Stimulated activated naive B cell treated with anti-CD40 and anti-IgM and Interleukin-4, amounts not matched to agents 10 μg/mL and 1 μg/mL and 100 μg/mL, for 72 hours (primary cell): Measurements from ENCODE around the gene TRAPPC8.

Source experiments
- ATAC-seq, 2 donors: fragments of 150-1000 bp; cut with Tn5 transposase; replicated peaks; 2 replicates each; pipeline ENCODE4 v1.10.0; 2021; ENCODE audit warnings: moderate library complexity in 1 of 2
- DNase-seq: peaks from one replicate; pipeline ENCODE4 v3.0.0; 2021
- H3K27ac Mint-ChIP-seq: one replicate; pipeline ENCODE4 v1.8.0; 2022; ENCODE audit warnings: mild to moderate bottlenecking, mixed read lengths
- H3K27me3 Mint-ChIP-seq, 2 donors: one replicate each; pipeline ENCODE4 v1.8.0; 2022; ENCODE audit warnings: mixed read lengths in 2 of 2
- H3K36me3 Mint-ChIP-seq, 2 donors: one replicate each; pipeline ENCODE4 v1.8.0; 2022; ENCODE audit warnings: mixed read lengths in 2 of 2, mild to moderate bottlenecking in 1 of 2
- H3K4me1 Mint-ChIP-seq, 2 donors: one replicate each; pipeline ENCODE4 v1.8.0; 2022; ENCODE audit warnings: mixed read lengths in 2 of 2, mild to moderate bottlenecking in 1 of 2
- H3K4me3 Mint-ChIP-seq, 2 donors: one replicate each; pipeline ENCODE4 v1.8.0; 2022; ENCODE audit warnings: mild to moderate bottlenecking in 2 of 2, mixed read lengths in 2 of 2, moderate library complexity in 1 of 2
- H3K9me3 Mint-ChIP-seq, 2 donors: one replicate each; pipeline ENCODE4 v1.8.0; 2022; ENCODE audit warnings: mixed read lengths in 2 of 2, mild to moderate bottlenecking in 1 of 2

Gene TRAPPC8

GRCh38 chr18:31942999-31943877 is at the start of gene TRAPPC8:
Gene TRAPPC8 (minus strand): TSS chr18:31943128. CDS start chr18:31942764, 364 bp downstream.
- H3K27me3 Mint-ChIP-seq = no peaks in the 10 kb centered on the region
- peak within 1 kb of the TSS; percentile 94 to 100 for H3K4me3 Mint-ChIP-seq
- peak within 1 kb of the TSS; percentile 100 for H3K27ac Mint-ChIP-seq
- DNase-seq (peak; percentile 93), ATAC-seq (peak; percentile 83 to 84)
- peaks cover 16 to 50% of the 10 kb centered on the region in 2 donors for H3K4me1 Mint-ChIP-seq
- no peaks in the 10 kb centered on the region for H3K9me3 Mint-ChIP-seq
- peaks cover 7 to 16% of the 10 kb centered on the region in 2 donors for H3K36me3 Mint-ChIP-seq

- H3K36me3 Mint-ChIP-seq = no peaks in the 10 kb centered on the region
- no peaks in the 10 kb centered on the region for H3K9me3 Mint-ChIP-seq
- H3K4me3 Mint-ChIP-seq = no peak overlapping the region
- no peaks in the 10 kb centered on the region for H3K27me3 Mint-ChIP-seq
- H3K4me1 Mint-ChIP-seq = peaks cover 11 to 18% of the 10 kb centered on the region in 2 donors
- peak; percentile 100 for ATAC-seq
- peak overlapping the region; percentile 49 for H3K27ac Mint-ChIP-seq
- peak; percentile 19 for DNase-seq
These were observed 47.9 kb upstream of the TRAPPC8 start for GRCh38 chr18:31990823-31991222.

- no peaks in the 10 kb centered on the region for H3K27me3 Mint-ChIP-seq
- H3K36me3 Mint-ChIP-seq = peaks cover 0 to under 1% of the 10 kb centered on the region in 2 donors
These were observed 41.0 kb upstream of the TRAPPC8 start for GRCh38 chr18:31983976-31984375.

GRCh38 chr18:31983020-31983419 is 40.1 kb upstream of the TRAPPC8 start:
- Mint-ChIP-seq H3K4me1 (no peaks in the 10 kb centered on the region), H3K27me3 (no peaks in the 10 kb centered on the region), H3K4me3 (no peak overlapping the region), H3K9me3 (peaks cover 6 to 8% of the 10 kb centered on the region in 2 donors), H3K36me3 (peaks cover 3 to 6% of the 10 kb centered on the region in 2 donors), H3K27ac (no peak overlapping the region)
- no peak for DNase-seq
- ATAC-seq = no peak

More at GRCh38 chr18:31983976-31984375, 41.0 kb upstream of the TRAPPC8 start:
- Mint-ChIP-seq H3K4me3 (no peak overlapping the region), H3K9me3 (peaks cover under 1% of the 10 kb centered on the region in 2 donors), H3K4me1 (no peaks in the 10 kb centered on the region), H3K27ac (no peak overlapping the region)
- DNase-seq (no peak), ATAC-seq (no peak)

- no peak overlapping the region for H3K4me3 Mint-ChIP-seq
- H3K27me3 Mint-ChIP-seq = peaks cover 0 to 3% of the 10 kb centered on the region in 2 donors
- H3K4me1 Mint-ChIP-seq = no peaks in the 10 kb centered on the region
- peaks cover 9 to 11% of the 10 kb centered on the region in 2 donors for H3K9me3 Mint-ChIP-seq
- DNase-seq (no peak), ATAC-seq (no peak)
- no peak overlapping the region for H3K27ac Mint-ChIP-seq
- peaks cover 5 to 6% of the 10 kb centered on the region in 2 donors for H3K36me3 Mint-ChIP-seq
These were observed 37.9 kb upstream of the TRAPPC8 start for GRCh38 chr18:31980863-31981262.

GRCh38 chr18:31979714-31980113 is 36.8 kb upstream of the TRAPPC8 start:
- DNase-seq = no peak
- Mint-ChIP-seq H3K4me1 (no peaks in the 10 kb centered on the region), H3K27ac (no peak overlapping the region)

GRCh38 chr18:31978616-31979015 is 35.7 kb upstream of the TRAPPC8 start:
- Mint-ChIP-seq H3K27me3 (peaks cover 0 to 3% of the 10 kb centered on the region in 2 donors), H3K4me1 (no peaks in the 10 kb centered on the region), H3K36me3 (peaks cover 15 to 20% of the 10 kb centered on the region in 2 donors), H3K4me3 (no peak overlapping the region), H3K9me3 (peaks cover 24 to 25% of the 10 kb centered on the region in 2 donors), H3K27ac (no peak overlapping the region)
- no peak for ATAC-seq
- DNase-seq = no peak

More at GRCh38 chr18:31979714-31980113, 36.8 kb upstream of the TRAPPC8 start:
- peaks cover 8 to 11% of the 10 kb centered on the region in 2 donors for H3K36me3 Mint-ChIP-seq
- peaks cover 0 to 3% of the 10 kb centered on the region in 2 donors for H3K27me3 Mint-ChIP-seq
- no peak for ATAC-seq
- H3K9me3 Mint-ChIP-seq = peaks cover 16 to 18% of the 10 kb centered on the region in 2 donors
- H3K4me3 Mint-ChIP-seq = no peak overlapping the region

GRCh38 chr18:31977270-31977872 is 34.4 kb upstream of the TRAPPC8 start:
- Mint-ChIP-seq H3K4me3 (no peak overlapping the region), H3K4me1 (no peaks in the 10 kb centered on the region), H3K9me3 (peaks cover 25% of the 10 kb centered on the region in 2 donors), H3K27ac (no peak overlapping the region), H3K36me3 (peaks cover 16 to 21% of the 10 kb centered on the region in 2 donors), H3K27me3 (peaks cover 0 to 4% of the 10 kb centered on the region in 2 donors)
- DNase-seq = no peak
- ATAC-seq = no peak

GRCh38 chr18:31976242-31976641 is 33.3 kb upstream of the TRAPPC8 start:
- Mint-ChIP-seq H3K36me3 (peaks cover 19 to 21% of the 10 kb centered on the region in 2 donors), H3K27ac (no peak overlapping the region), H3K27me3 (peaks cover 0 to 7% of the 10 kb centered on the region in 2 donors), H3K4me3 (no peak overlapping the region), H3K9me3 (peaks cover 26 to 28% of the 10 kb centered on the region in 2 donors), H3K4me1 (no peaks in the 10 kb centered on the region)
- no peak for ATAC-seq
- no peak for DNase-seq

GRCh38 chr18:31973929-31974546 is 31.1 kb upstream of the TRAPPC8 start:
- Mint-ChIP-seq H3K9me3 (peaks cover 26 to 28% of the 10 kb centered on the region in 2 donors), H3K27me3 (peaks cover 0 to 7% of the 10 kb centered on the region in 2 donors), H3K36me3 (peaks cover 19 to 21% of the 10 kb centered on the region in 2 donors), H3K4me1 (no peaks in the 10 kb centered on the region), H3K4me3 (no peak overlapping the region), H3K27ac (no peak overlapping the region)
- ATAC-seq (no peak), DNase-seq (no peak)

- Mint-ChIP-seq H3K27me3 (peaks cover 0 to 4% of the 10 kb centered on the region in 2 donors), H3K36me3 (peaks cover 12 to 16% of the 10 kb centered on the region in 2 donors), H3K27ac (no peak overlapping the region), H3K9me3 (peaks cover 16 to 19% of the 10 kb centered on the region in 2 donors), H3K4me3 (no peak overlapping the region), H3K4me1 (peaks cover 0 to 1% of the 10 kb centered on the region in 2 donors)
- ATAC-seq (no peak), DNase-seq (no peak)
These were observed 27.7 kb upstream of the TRAPPC8 start for GRCh38 chr18:31970617-31971016.

- Mint-ChIP-seq H3K9me3 (peaks cover 0 to 1% of the 10 kb centered on the region in 2 donors), H3K36me3 (no peaks in the 10 kb centered on the region), H3K27ac (no peak overlapping the region), H3K27me3 (no peaks in the 10 kb centered on the region), H3K4me1 (peaks cover 3 to 6% of the 10 kb centered on the region in 2 donors), H3K4me3 (no peak overlapping the region)
- ATAC-seq (peak in 1 of 2 donors; percentile 36), DNase-seq (no peak)
These were observed 22.5 kb upstream of the TRAPPC8 start for GRCh38 chr18:31965316-31965970.

- no peaks in the 10 kb centered on the region for H3K9me3 Mint-ChIP-seq
- DNase-seq (no peak), ATAC-seq (peak in 1 of 2 donors; percentile 57)
- H3K27ac Mint-ChIP-seq = no peak overlapping the region
- H3K4me1 Mint-ChIP-seq = no peaks in the 10 kb centered on the region
- no peak overlapping the region for H3K4me3 Mint-ChIP-seq
- no peaks in the 10 kb centered on the region for H3K27me3 Mint-ChIP-seq
- no peaks in the 10 kb centered on the region for H3K36me3 Mint-ChIP-seq
These were observed 14.8 kb upstream of the TRAPPC8 start for GRCh38 chr18:31957728-31958127.

GRCh38 chr18:31954349-31954748 is 11.4 kb upstream of the TRAPPC8 start:
- Mint-ChIP-seq H3K4me1 (no peaks in the 10 kb centered on the region), H3K9me3 (no peaks in the 10 kb centered on the region), H3K36me3 (no peaks in the 10 kb centered on the region), H3K27me3 (peaks cover 5 to 7% of the 10 kb centered on the region in 2 donors), H3K4me3 (no peak overlapping the region), H3K27ac (no peak overlapping the region)
- no peak for DNase-seq
- ATAC-seq = no peak
